MM.1S (cell line): Measurements from ENCODE around the gene KANK4.

Experiments
- DNase-seq: peaks from one replicate; pipeline ENCODE4 v3.0.0-alpha.2; 2015
- H2AFZ ChIP-seq: fragments of 300-600 bp; sonication (generic); 2 replicates; pipeline ENCODE4 v1.6.0; 2016; ENCODE audit warnings: antibody characterized with exemption, low read length
- H3F3A ChIP-seq: fragments of 300-600 bp; sonication (generic); 2 replicates; pipeline ENCODE4 v1.6.1; 2016; ENCODE audit warnings: mild to moderate bottlenecking, antibody characterized with exemption, low read length, moderate library complexity, mixed read lengths; ENCODE audit not compliant: insufficient read depth
- H3K27ac ChIP-seq: fragments of 300-600 bp; sonication (generic); 2 replicates; pipeline ENCODE4 v1.5.1; 2016; ENCODE audit warnings: mild to moderate bottlenecking, low read length
- H3K27me3 ChIP-seq: fragments of 300-600 bp; sonication (generic); replicated peaks from 2 replicates; pipeline ENCODE4 v1.6.0; 2016; ENCODE audit warnings: low read length; ENCODE audit not compliant: insufficient read depth
- H3K36me3 ChIP-seq: fragments of 300-600 bp; sonication (generic); replicated peaks from 2 replicates; pipeline ENCODE4 v1.6.1; 2016; ENCODE audit warnings: mild to moderate bottlenecking, low read length, mixed read lengths; ENCODE audit not compliant: insufficient read depth
- H3K4me1 ChIP-seq: fragments of 300-600 bp; sonication (generic); 2 replicates; pipeline ENCODE4 v1.6.1; 2016; ENCODE audit warnings: low read length, mixed read lengths
- H3K4me2 ChIP-seq: fragments of 300-600 bp; sonication (generic); 2 replicates; pipeline ENCODE4 v1.6.0; 2016; ENCODE audit warnings: low read depth, low read length
- H3K4me3 ChIP-seq: fragments of 300-600 bp; sonication (generic); 2 replicates; pipeline ENCODE4 v1.5.1; 2016; ENCODE audit warnings: low read length, mixed read lengths
- H3K79me2 ChIP-seq: fragments of 300-600 bp; sonication (generic); 2 replicates; pipeline ENCODE4 v1.6.1; 2016; ENCODE audit warnings: mixed run types, low read length, mixed read lengths
- H3K9ac ChIP-seq: fragments of 300-600 bp; sonication (generic); 2 replicates; pipeline ENCODE4 v1.6.1; 2016; ENCODE audit warnings: low read length, mixed read lengths
- H3K9me2 ChIP-seq: fragments of 300-600 bp; sonication (generic); replicated peaks from 2 replicates; pipeline ENCODE4 v1.6.1; 2016; ENCODE audit warnings: mild to moderate bottlenecking, low read length, mixed read lengths; ENCODE audit not compliant: insufficient read depth
- H3K9me3 ChIP-seq: fragments of 300-600 bp; sonication (generic); replicated peaks from 2 replicates; pipeline ENCODE4 v1.6.1; 2016; ENCODE audit warnings: mild to moderate bottlenecking, low read length, mixed read lengths; ENCODE audit not compliant: insufficient read depth
- H4K20me1 ChIP-seq: fragments of 300-600 bp; sonication (generic); 2 replicates; pipeline ENCODE4 v1.6.1; 2016; ENCODE audit warnings: mild to moderate bottlenecking, low read length, moderate library complexity, mixed read lengths; ENCODE audit not compliant: insufficient read depth
- EZH2 ChIP-seq: fragments of 300-600 bp; sonication (generic); optimal IDR thresholded peaks from 2 replicates; pipeline ENCODE3; 2017; ENCODE audit warnings: low read depth, mild to moderate bottlenecking, antibody characterized with exemption, low read length, mixed read lengths
- EZH2phosphoT487 ChIP-seq: fragments of 300-600 bp; sonication (generic); IDR thresholded peaks from 2 replicates; pipeline ENCODE4 v1.6.1; 2018; ENCODE audit warnings: antibody characterized with exemption, low read length
- TF ChIP-seq, protein P1 (sequence below): fragments of 300-600 bp; sonication (generic); IDR thresholded peaks from 2 replicates; pipeline ENCODE4 v1.5.1; 2016; ENCODE audit warnings: antibody characterized with exemption, low read length, mixed read lengths

KANK4 gene

DNA sequence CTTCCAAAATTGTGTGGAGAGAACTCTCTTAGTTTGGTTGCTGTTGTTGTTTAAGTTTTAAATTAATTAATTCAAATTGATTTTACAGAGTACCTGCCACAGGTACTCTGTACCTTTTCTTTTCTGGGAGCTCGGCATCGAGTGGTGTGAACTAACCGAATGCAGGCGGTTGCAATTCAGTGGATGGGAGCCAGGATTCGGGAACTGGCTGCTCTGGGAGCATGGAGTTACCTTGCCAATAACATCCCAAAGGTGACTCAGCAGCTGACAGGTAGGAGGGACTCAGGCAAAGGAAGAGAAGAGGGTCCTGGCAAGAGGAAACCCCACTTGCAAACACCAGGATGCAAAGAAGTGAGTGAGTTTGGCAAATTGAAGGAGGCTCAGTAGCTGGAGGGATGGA is 24.7 kb upstream of the KANK4 start:
- H3K27ac ChIP-seq = no peak overlapping the region
- no peak overlapping the region for H3K9ac ChIP-seq
- no peaks in the 10 kb centered on the region for H3K4me1 ChIP-seq
- no peak overlapping the region for H2AFZ ChIP-seq
- H3K4me3 ChIP-seq = no peak overlapping the region
- H3K27me3 ChIP-seq = no peaks in the 10 kb centered on the region
- no peaks in the 10 kb centered on the region for H3K79me2 ChIP-seq
- H3K9me3 ChIP-seq = no peaks in the 10 kb centered on the region
- H3K9me2 ChIP-seq = no peaks in the 10 kb centered on the region
- DNase-seq = no peak
- no peak overlapping the region for H3K4me2 ChIP-seq
- no peaks in the 10 kb centered on the region for H3F3A ChIP-seq
- TF ChIP-seq EZH2 (no peak), EZH2phosphoT487 (no peak)
- TF ChIP-seq, protein P1, sequence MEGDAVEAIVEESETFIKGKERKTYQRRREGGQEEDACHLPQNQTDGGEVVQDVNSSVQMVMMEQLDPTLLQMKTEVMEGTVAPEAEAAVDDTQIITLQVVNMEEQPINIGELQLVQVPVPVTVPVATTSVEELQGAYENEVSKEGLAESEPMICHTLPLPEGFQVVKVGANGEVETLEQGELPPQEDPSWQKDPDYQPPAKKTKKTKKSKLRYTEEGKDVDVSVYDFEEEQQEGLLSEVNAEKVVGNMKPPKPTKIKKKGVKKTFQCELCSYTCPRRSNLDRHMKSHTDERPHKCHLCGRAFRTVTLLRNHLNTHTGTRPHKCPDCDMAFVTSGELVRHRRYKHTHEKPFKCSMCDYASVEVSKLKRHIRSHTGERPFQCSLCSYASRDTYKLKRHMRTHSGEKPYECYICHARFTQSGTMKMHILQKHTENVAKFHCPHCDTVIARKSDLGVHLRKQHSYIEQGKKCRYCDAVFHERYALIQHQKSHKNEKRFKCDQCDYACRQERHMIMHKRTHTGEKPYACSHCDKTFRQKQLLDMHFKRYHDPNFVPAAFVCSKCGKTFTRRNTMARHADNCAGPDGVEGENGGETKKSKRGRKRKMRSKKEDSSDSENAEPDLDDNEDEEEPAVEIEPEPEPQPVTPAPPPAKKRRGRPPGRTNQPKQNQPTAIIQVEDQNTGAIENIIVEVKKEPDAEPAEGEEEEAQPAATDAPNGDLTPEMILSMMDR = no peak
- H4K20me1 ChIP-seq = no peaks in the 10 kb centered on the region
- no peaks in the 10 kb centered on the region for H3K36me3 ChIP-seq

DNA sequence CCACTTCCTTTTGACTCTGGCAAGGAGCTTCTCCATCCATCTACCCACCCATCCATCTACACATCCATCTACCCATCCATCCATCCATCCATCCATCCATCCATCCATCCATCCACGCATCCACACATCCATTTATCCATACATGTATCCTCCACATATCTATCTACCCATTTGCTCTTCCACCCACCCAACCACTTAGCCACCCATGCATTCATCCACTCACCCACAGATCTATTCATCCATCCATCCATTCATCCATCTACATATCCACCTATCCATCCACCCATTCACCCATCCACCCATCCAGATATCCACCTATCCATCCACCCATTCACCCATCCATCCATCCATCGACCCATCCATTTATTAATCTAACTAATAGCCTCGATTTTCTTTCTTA is 23.0 kb upstream of the KANK4 start:
- DNase-seq = no peak
- Histone ChIP-seq H4K20me1 (no peaks in the 10 kb centered on the region), H3K79me2 (no peaks in the 10 kb centered on the region), H3K27me3 (no peaks in the 10 kb centered on the region), H3K4me3 (no peak overlapping the region), H3K27ac (no peak overlapping the region), H2AFZ (no peak overlapping the region), H3K36me3 (no peaks in the 10 kb centered on the region), H3K4me2 (no peak overlapping the region), H3K9ac (no peak overlapping the region), H3K9me2 (no peaks in the 10 kb centered on the region), H3K9me3 (no peaks in the 10 kb centered on the region), H3F3A (no peaks in the 10 kb centered on the region), H3K4me1 (no peaks in the 10 kb centered on the region)
- TF ChIP-seq EZH2phosphoT487 (no peak), EZH2 (no peak)
- TF ChIP-seq, protein P1 = no peak

DNA sequence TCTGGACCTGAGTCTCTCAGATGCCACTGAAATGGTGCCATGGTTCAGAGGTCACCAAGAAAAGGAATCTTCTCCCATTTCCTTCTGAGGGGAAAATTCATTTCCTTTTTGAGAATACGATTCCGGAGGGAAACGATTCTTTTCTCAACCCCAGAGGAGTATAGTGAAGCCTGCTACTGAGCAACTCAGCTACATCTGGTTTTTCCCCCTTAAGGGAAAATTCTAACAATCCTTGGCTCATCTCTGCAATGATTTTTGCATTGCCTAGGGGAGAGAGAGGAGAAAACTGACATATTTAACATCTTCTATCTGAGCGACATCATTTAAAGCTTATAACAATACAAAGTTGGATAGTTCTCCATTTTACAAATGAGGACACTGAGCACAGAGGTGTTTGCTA is 22.4 kb upstream of the KANK4 start:
- Histone ChIP-seq H3F3A (no peaks in the 10 kb centered on the region), H3K27me3 (no peaks in the 10 kb centered on the region), H3K9me2 (no peaks in the 10 kb centered on the region), H4K20me1 (no peaks in the 10 kb centered on the region), H3K4me2 (no peak overlapping the region), H3K4me1 (no peaks in the 10 kb centered on the region), H3K36me3 (no peaks in the 10 kb centered on the region), H3K79me2 (no peaks in the 10 kb centered on the region), H3K4me3 (no peak overlapping the region), H3K27ac (no peak overlapping the region), H3K9ac (no peak overlapping the region), H2AFZ (no peak overlapping the region), H3K9me3 (no peaks in the 10 kb centered on the region)
- TF ChIP-seq EZH2 (no peak), EZH2phosphoT487 (no peak)
- TF ChIP-seq, protein P1 = no peak
- DNase-seq = no peak
